HCT116 (cell line): ENCODE measurements around the gene KIF3C. TPM values are rescaled to one million over a fixed set of nuclear protein-coding genes. Genes with fewer than 3 reads are reported as not detected.

Experiments used
- ATAC-seq: fragments of 200-7000 bp; cut with Tn5 transposase; 2 replicates; pipeline ENCODE4 v1.9.1; 2020; ENCODE audit warnings: mild to moderate bottlenecking, moderate library complexity
- BruUV-seq: library from RNA; stranded (reverse); fragments of 400-500 nt; replicated peaks from 2 replicates; lab custom pipeline; 2021; lab: Mats Ljungman, UMichigan
- CTCF ChIA-PET: fragments of 300-600 bp; sonication (Branson Sonifier 250); formaldehyde crosslinking; loops from one replicate; lab custom pipeline; 2021; ENCODE audit warnings: antibody characterized with exemption; lab: Charles Lee
- POLR2A ChIA-PET: fragments of 300-600, 350-600 bp; sonication (Branson Sonifier 250); formaldehyde crosslinking; loops from one replicate; lab custom pipeline; 2021; ENCODE audit warnings: antibody characterized with exemption; lab: Charles Lee
- RAD21 ChIA-PET, 2 experiments: fragments of 300-600 bp; sonication (Branson Sonifier 250); formaldehyde crosslinking; loops; one replicate each; lab custom pipeline; 2023; ENCODE audit warnings: low total read pairs in 2 of 2; ENCODE audit not compliant: uncharacterized antibody in 2 of 2, unreplicated experiment in 2 of 2, low non-redundant PET in 1 of 2; lab: Charles Lee
- DNase-seq: peaks from one replicate; pipeline ENCODE4 v3.0.0-alpha.2; 2010; ENCODE audit warnings: low read depth, low spot score
- H2AFZ ChIP-seq: fragments of 200-600 bp; shearing (Covaris generic), sonication (generic); 2 replicates; pipeline ENCODE4 v1.6.1; 2017; ENCODE audit warnings: low read depth, mixed run types, mixed read lengths, antibody characterized with exemption, low read length; ENCODE audit not compliant: poor library complexity, severe bottlenecking
- H3K27ac ChIP-seq: 2 replicates; pipeline ENCODE4 v1.5.1; 2012; ENCODE audit warnings: low read depth, low read length
- H3K27me3 ChIP-seq: fragments of 200-600 bp; sonication (generic); 2 replicates; pipeline ENCODE4 v1.6.1; 2016; ENCODE audit warnings: mixed run types, low read length, mixed read lengths; ENCODE audit not compliant: insufficient read depth
- H3K36me3 ChIP-seq, 2 experiments: fragments of 200-500 bp in 1 of 2; fragments of 200-600 bp in 1 of 2; sonication (Bioruptor generic) in 1 of 2; sonication (generic) in 1 of 2; 2 replicates each; pipeline versions ENCODE4 v1.5.1 to v1.6.1; 2014 to 2016; ENCODE audit warnings: low read length in 2 of 2, inconsistent platforms in 1 of 2, mixed read lengths in 1 of 2, mixed run types in 1 of 2; ENCODE audit not compliant: insufficient read depth in 2 of 2, control insufficient read depth in 1 of 2
- H3K4me1 ChIP-seq, 2 experiments: fragments of 200-600 bp in 1 of 2; sonication (generic) in 1 of 2; 2 replicates each; pipeline versions ENCODE4 v1.5.1 to v1.6.1; 2012 to 2017; ENCODE audit warnings: low read length in 2 of 2, inconsistent platforms in 1 of 2, mild to moderate bottlenecking in 1 of 2, mixed read lengths in 1 of 2, mixed run types in 1 of 2, moderate library complexity in 1 of 2; ENCODE audit not compliant: insufficient read depth in 2 of 2, control insufficient read depth in 1 of 2
- H3K4me2 ChIP-seq: fragments of 200-600 bp; sonication (generic); 2 replicates; pipeline ENCODE4 v1.6.1; 2017; ENCODE audit warnings: mixed run types, low read length, mixed read lengths
- H3K4me3 ChIP-seq, 2 experiments: fragments of 200-600 bp in 1 of 2; sonication (generic) in 1 of 2; replicated peaks in 1 of 2; 2 replicates each; pipeline ENCODE4 v1.5.1; 2011 to 2016; ENCODE audit warnings: low read length in 2 of 2, control low read depth in 1 of 2, low read depth in 1 of 2, mild to moderate bottlenecking in 1 of 2, mixed read lengths in 1 of 2, mixed run types in 1 of 2
- H3K79me2 ChIP-seq: fragments of 200-600 bp; sonication (generic); 2 replicates; pipeline ENCODE4 v1.6.1; 2017; ENCODE audit warnings: mild to moderate bottlenecking, mixed run types, low read length, moderate library complexity, mixed read lengths; ENCODE audit not compliant: insufficient read depth
- H3K9ac ChIP-seq: fragments of 200-600 bp; sonication (generic); 2 replicates; pipeline ENCODE4 v1.6.1; 2016; ENCODE audit warnings: low read length, mixed read lengths
- H3K9me2 ChIP-seq: fragments of 200-600 bp; sonication (generic), shearing (Covaris generic); 2 replicates; pipeline ENCODE4 v1.6.1; 2017; ENCODE audit warnings: mixed run types, mild to moderate bottlenecking, moderate library complexity; ENCODE audit not compliant: insufficient read depth
- H3K9me3 ChIP-seq, 2 experiments: fragments of 200-500 bp in 1 of 2; fragments of 200-600 bp in 1 of 2; sonication (Bioruptor generic) in 1 of 2; sonication (generic) in 1 of 2; 2 replicates each; pipeline ENCODE4 v1.6.1; 2014 to 2017; ENCODE audit warnings: low read length in 2 of 2, mixed read lengths in 2 of 2, inconsistent platforms in 1 of 2, low read depth in 1 of 2, mild to moderate bottlenecking in 1 of 2, mixed run types in 1 of 2, moderate library complexity in 1 of 2; ENCODE audit not compliant: control insufficient read depth in 1 of 2, insufficient read depth in 1 of 2
- H4K20me1 ChIP-seq: fragments of 200-600 bp; sonication (generic), shearing (Covaris generic); 2 replicates; pipeline ENCODE4 v1.6.1; 2017; ENCODE audit warnings: mixed run types, mild to moderate bottlenecking, moderate library complexity; ENCODE audit not compliant: insufficient read depth
- CEBPB ChIP-seq: IDR thresholded peaks from 2 replicates; pipeline ENCODE4 v1.6.1; 2012; ENCODE audit warnings: low read depth
- FOSL1 ChIP-seq: IDR thresholded peaks from 2 replicates; pipeline ENCODE4 v1.6.1; 2012; ENCODE audit warnings: low read depth
- JUND ChIP-seq: IDR thresholded peaks from 2 replicates; pipeline ENCODE4 v1.6.1; 2012
- POLR2A ChIP-seq: IDR thresholded peaks from 2 replicates; pipeline ENCODE4 v1.7.0; 2011; ENCODE audit warnings: borderline replicate concordance; ENCODE audit not compliant: insufficient read depth, insufficient read length; ENCODE audit errors: extremely low read depth
- POLR2AphosphoS5 ChIP-seq: IDR thresholded peaks from 2 replicates; pipeline ENCODE4 v1.6.1; 2011; ENCODE audit warnings: mild to moderate bottlenecking, low read depth, low read length, moderate library complexity
- SIN3A ChIP-seq: IDR thresholded peaks from 2 replicates; pipeline ENCODE4 v1.6.1; 2012; ENCODE audit warnings: low read depth
- YY1 ChIP-seq: IDR thresholded peaks from 2 replicates; pipeline ENCODE4 v1.6.1; 2011; ENCODE audit warnings: low read length, low read depth, moderate library complexity, mild to moderate bottlenecking; ENCODE audit not compliant: insufficient replicate concordance; ENCODE audit errors: extremely low read depth
- intact Hi-C: fragments of 100-400 bp; cut with micrococcal nuclease; formaldehyde crosslinking; loops from 2 replicates; pipeline ENCODE4 v1.10.0; 2022
- total RNA-seq: library from RNA; stranded (reverse); gene quantifications from one replicate; pipeline ENCODE4 v1.2.1, GENCODE V29; 2021; ENCODE audit not compliant: unreplicated experiment
- TF ChIP-seq, protein P1 (sequence below): IDR thresholded peaks from 2 replicates; pipeline ENCODE4 v1.6.1; 2012

Gene KIF3C
- total RNA-seq, 1 experiment from 2014 or later: 5.4 TPM

DNA sequence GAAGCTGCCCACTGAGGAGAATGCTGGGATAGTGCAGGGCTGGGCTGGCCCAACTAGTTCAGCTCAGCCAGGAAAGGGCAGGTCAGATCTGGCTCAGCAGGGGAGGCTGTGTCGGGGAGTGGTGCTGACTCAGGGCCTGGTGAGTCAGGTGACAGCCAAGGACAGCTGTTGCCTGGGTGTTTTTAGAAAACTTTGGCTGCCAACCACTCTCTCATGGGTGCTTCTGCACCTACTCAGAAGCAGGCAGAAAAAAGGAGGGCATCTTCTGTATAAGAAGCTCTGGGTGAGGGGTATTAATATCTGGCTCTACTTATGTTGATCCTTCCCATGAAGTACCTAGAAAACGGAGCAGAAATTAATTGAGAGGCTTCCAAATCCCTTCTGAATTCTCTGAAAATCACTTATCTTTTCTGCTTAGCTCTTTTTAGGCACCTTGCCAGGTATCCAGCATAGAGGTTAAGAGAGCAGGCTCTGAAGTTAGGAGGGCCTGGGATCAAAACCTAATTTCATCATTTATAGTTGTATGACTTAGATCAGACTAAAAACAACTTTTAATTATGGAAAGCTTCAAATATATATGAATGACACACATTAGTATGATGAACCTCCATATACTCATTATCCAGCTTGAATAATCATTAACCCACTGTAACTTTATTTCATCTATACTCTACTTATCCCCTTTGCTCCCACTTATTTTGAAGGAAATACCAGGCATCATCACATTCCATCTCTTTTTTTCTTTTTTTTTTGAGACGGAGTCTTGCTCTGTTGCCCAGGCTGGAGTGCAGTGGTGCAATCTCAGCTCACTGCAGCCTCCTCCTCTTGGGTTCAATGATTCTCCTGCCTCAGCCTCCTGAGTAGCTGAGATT lies 36.1 kb upstream of the KIF3C start:
- no peak overlapping the region for H3K4me3 ChIP-seq
- DNase-seq (peak; percentile 74), ATAC-seq (peak; percentile 99)
- H3K9me3 ChIP-seq: no peaks in the 10 kb centered on the region
- no peaks in the 10 kb centered on the region for H3K36me3 ChIP-seq
- H3K4me1 ChIP-seq: peaks cover 21 to 25% of the 10 kb centered on the region in 2 experiments
- TF ChIP-seq POLR2AphosphoS5: peak; percentile 41; the same call in 1 of the 2 replicates
- TF ChIP-seq POLR2A: no peak
- TF ChIP-seq SIN3A: peak; percentile 46; the same call in 1 of the 2 replicates
- TF ChIP-seq, protein P1, sequence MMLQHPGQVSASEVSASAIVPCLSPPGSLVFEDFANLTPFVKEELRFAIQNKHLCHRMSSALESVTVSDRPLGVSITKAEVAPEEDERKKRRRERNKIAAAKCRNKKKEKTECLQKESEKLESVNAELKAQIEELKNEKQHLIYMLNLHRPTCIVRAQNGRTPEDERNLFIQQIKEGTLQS: no peak
- TF ChIP-seq CEBPB: 0 out of 2 replicates have a peak, but pooled peaks have one; percentile 14
- TF ChIP-seq YY1: peak; percentile 55
- peak; percentile 57 for TF ChIP-seq FOSL1
- peak; percentile 62 for TF ChIP-seq JUND
- BruUV-seq: no TSS peak
- intact Hi-C loops: no loop called here
- H3K27ac ChIP-seq: no peak overlapping the region; the same call in 1 of the 2 replicates
- no peaks in the 10 kb centered on the region for H3K79me2 ChIP-seq
- no peak overlapping the region for H2AFZ ChIP-seq
- ChIA-PET CTCF (interaction anchor here (1.1 kb wide), 1 partner anchor 27 kb away, joined by 4 read pairs; no protein-coding TSS in a partner anchor), POLR2A (interaction anchor here (1.3 to 2.1 kb wide), 2 partner anchors 10 to 15 kb away, joined by 5 to 9 read pairs; partner anchors contain the start of gene RAB10), RAD21 (no interaction called here)
- H3K9ac ChIP-seq: peak overlapping the region; percentile 20
- H4K20me1 ChIP-seq: no peaks in the 10 kb centered on the region
- H3K27me3 ChIP-seq: no peaks in the 10 kb centered on the region
- H3K4me2 ChIP-seq: peak overlapping the region; percentile 63
- no peaks in the 10 kb centered on the region for H3K9me2 ChIP-seq
